Ishikawa (cell line): Measurements from ENCODE around the gene GALNT13.

Source experiments
- CEBPB ChIP-seq: IDR thresholded peaks from 2 replicates; pipeline ENCODE4 v1.6.1; 2012
- CREB1 ChIP-seq: IDR thresholded peaks from 2 replicates; pipeline ENCODE4 v1.6.1; 2012; ENCODE audit warnings: low read depth
- EGR1 ChIP-seq: IDR thresholded peaks from 2 replicates; pipeline ENCODE4 v1.6.1; 2012
- EP300 ChIP-seq: IDR thresholded peaks from 2 replicates; pipeline ENCODE4 v1.6.1; 2012; ENCODE audit warnings: borderline replicate concordance
- FOXM1 ChIP-seq: IDR thresholded peaks from 2 replicates; pipeline ENCODE4 v1.6.1; 2012; ENCODE audit warnings: low read depth, borderline replicate concordance
- NFIC ChIP-seq: IDR thresholded peaks from 2 replicates; pipeline ENCODE4 v1.6.1; 2012
- RAD21 ChIP-seq: IDR thresholded peaks from 2 replicates; pipeline ENCODE4 v1.6.1; 2012; ENCODE audit warnings: low read depth
- TAF1 ChIP-seq: IDR thresholded peaks from 2 replicates; pipeline ENCODE4 v1.6.1; 2012; ENCODE audit warnings: low read depth, mild to moderate bottlenecking
- TCF12 ChIP-seq: IDR thresholded peaks from 2 replicates; pipeline ENCODE4 v1.6.1; 2012; ENCODE audit warnings: low read depth
- TEAD4 ChIP-seq: IDR thresholded peaks from 2 replicates; pipeline ENCODE4 v1.6.1; 2012
- USF1 ChIP-seq: IDR thresholded peaks from 2 replicates; pipeline ENCODE4 v1.6.1; 2012
- YY1 ChIP-seq: IDR thresholded peaks from 2 replicates; pipeline ENCODE4 v1.6.1; 2012; ENCODE audit warnings: low read depth
- ZBTB7A ChIP-seq: IDR thresholded peaks from 2 replicates; pipeline ENCODE4 v1.6.1; 2012; ENCODE audit warnings: low read depth
- TF ChIP-seq, protein P1 (sequence below): IDR thresholded peaks from 2 replicates; pipeline ENCODE4 v1.6.1; 2012
- TF ChIP-seq, protein P2 (sequence below): IDR thresholded peaks from 2 replicates; pipeline ENCODE4 v1.6.1; 2012; ENCODE audit warnings: low read depth, mild to moderate bottlenecking

Gene GALNT13

GRCh38 chr2:154238252-154238651 is 366.5 kb downstream of the GALNT13 start:
- TF ChIP-seq CREB1: no peak
- TF ChIP-seq TEAD4: no peak
- TF ChIP-seq TCF12: no peak
- no peak for TF ChIP-seq CEBPB
- TF ChIP-seq YY1: no peak
- TF ChIP-seq RAD21: no peak
- TF ChIP-seq, protein P1, sequence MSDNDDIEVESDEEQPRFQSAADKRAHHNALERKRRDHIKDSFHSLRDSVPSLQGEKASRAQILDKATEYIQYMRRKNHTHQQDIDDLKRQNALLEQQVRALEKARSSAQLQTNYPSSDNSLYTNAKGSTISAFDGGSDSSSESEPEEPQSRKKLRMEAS: no peak
- no peak for TF ChIP-seq TAF1
- TF ChIP-seq ZBTB7A: no peak
- no peak for TF ChIP-seq USF1
- TF ChIP-seq EGR1: no peak
- TF ChIP-seq NFIC: no peak
- no peak for TF ChIP-seq EP300
- no peak for TF ChIP-seq FOXM1
- TF ChIP-seq, protein P2, sequence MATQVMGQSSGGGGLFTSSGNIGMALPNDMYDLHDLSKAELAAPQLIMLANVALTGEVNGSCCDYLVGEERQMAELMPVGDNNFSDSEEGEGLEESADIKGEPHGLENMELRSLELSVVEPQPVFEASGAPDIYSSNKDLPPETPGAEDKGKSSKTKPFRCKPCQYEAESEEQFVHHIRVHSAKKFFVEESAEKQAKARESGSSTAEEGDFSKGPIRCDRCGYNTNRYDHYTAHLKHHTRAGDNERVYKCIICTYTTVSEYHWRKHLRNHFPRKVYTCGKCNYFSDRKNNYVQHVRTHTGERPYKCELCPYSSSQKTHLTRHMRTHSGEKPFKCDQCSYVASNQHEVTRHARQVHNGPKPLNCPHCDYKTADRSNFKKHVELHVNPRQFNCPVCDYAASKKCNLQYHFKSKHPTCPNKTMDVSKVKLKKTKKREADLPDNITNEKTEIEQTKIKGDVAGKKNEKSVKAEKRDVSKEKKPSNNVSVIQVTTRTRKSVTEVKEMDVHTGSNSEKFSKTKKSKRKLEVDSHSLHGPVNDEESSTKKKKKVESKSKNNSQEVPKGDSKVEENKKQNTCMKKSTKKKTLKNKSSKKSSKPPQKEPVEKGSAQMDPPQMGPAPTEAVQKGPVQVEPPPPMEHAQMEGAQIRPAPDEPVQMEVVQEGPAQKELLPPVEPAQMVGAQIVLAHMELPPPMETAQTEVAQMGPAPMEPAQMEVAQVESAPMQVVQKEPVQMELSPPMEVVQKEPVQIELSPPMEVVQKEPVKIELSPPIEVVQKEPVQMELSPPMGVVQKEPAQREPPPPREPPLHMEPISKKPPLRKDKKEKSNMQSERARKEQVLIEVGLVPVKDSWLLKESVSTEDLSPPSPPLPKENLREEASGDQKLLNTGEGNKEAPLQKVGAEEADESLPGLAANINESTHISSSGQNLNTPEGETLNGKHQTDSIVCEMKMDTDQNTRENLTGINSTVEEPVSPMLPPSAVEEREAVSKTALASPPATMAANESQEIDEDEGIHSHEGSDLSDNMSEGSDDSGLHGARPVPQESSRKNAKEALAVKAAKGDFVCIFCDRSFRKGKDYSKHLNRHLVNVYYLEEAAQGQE: no peak

DNA sequence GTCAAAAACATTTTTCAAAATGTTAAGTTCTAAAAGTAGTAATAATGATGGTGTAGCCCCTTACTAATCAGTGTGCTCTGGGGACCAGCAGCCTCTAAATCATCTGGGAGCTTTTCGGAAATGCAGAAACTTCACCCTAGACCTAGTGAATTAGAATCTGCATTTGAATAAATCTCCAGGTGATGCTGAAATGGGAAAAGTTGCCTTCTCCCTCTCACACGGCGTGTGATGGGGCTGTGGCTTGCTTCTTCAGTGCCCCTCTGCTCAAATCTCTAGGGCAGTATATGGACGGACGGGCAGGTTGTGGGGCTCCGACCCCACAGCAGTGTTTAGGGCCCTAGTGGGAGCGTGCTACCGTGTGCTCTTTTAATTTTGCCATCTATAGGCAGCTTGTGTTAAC is 368.6 kb downstream of the GALNT13 start:
- TF ChIP-seq TEAD4 (no peak), TCF12 (no peak), EGR1 (no peak), USF1 (no peak), FOXM1 (no peak), ZBTB7A (no peak), NFIC (no peak)

- TF ChIP-seq EP300 (no peak), FOXM1 (no peak), NFIC (no peak), RAD21 (no peak), TEAD4 (no peak), ZBTB7A (no peak), TCF12 (no peak), USF1 (no peak), CEBPB (no peak), YY1 (no peak), TAF1 (no peak), EGR1 (no peak), CREB1 (no peak)
- TF ChIP-seq, protein P2: no peak
- TF ChIP-seq, protein P1: no peak
Measured at GRCh38 chr2:154240921-154241379, 369.2 kb downstream of the GALNT13 start.

DNA sequence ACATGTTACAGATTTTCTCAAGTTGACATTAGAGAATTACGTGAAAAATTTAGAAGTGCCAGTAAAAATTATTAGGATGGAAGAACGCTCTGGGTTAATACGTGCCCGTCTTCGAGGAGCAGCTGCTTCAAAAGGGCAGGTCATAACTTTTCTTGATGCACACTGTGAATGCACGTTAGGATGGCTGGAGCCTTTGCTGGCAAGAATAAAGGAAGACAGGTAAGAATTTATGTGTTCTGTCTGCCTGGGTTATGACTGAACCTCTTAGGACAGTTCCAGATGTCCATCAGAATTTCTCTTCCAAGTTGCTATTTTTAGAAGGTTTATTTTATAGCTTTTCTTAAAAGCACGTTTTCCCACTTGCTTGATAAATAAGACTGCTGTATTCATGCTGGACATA is 371.0 kb downstream of the GALNT13 start:
- TF ChIP-seq FOXM1 (no peak), EGR1 (no peak), TAF1 (no peak), CEBPB (no peak), EP300 (no peak), RAD21 (no peak), CREB1 (no peak), USF1 (no peak), NFIC (no peak), TEAD4 (no peak)
- TF ChIP-seq, protein P2: no peak
- TF ChIP-seq, protein P1: no peak
